ENCODE results near the gene LRPPRC.
"Not testable (repeated sequence)": the region's sequence is repeated elsewhere in the genome, so short reads cannot be mapped to it uniquely, and the experiment has no call there.

The LRPPRC gene

GRCh38 chr2:43925431-43925830 is 70.4 kb downstream of the LRPPRC start:
- TF ChIP-seq, protein P1, sequence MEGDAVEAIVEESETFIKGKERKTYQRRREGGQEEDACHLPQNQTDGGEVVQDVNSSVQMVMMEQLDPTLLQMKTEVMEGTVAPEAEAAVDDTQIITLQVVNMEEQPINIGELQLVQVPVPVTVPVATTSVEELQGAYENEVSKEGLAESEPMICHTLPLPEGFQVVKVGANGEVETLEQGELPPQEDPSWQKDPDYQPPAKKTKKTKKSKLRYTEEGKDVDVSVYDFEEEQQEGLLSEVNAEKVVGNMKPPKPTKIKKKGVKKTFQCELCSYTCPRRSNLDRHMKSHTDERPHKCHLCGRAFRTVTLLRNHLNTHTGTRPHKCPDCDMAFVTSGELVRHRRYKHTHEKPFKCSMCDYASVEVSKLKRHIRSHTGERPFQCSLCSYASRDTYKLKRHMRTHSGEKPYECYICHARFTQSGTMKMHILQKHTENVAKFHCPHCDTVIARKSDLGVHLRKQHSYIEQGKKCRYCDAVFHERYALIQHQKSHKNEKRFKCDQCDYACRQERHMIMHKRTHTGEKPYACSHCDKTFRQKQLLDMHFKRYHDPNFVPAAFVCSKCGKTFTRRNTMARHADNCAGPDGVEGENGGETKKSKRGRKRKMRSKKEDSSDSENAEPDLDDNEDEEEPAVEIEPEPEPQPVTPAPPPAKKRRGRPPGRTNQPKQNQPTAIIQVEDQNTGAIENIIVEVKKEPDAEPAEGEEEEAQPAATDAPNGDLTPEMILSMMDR (IDR thresholded peaks at IDR 0.05; ENCODE audit: control insufficient read depth, extremely low read depth, insufficient read depth), result no peak
- H3K4me3 ChIP-seq (ENCODE audit: low read depth, low read length), result no peak overlapping the region
- DNase-seq (ENCODE audit: low read depth), result no peak

GRCh38 chr2:43924463-43924862 is 71.3 kb downstream of the LRPPRC start:
- TF ChIP-seq, protein P1 (IDR thresholded peaks at IDR 0.05; ENCODE audit: control insufficient read depth, extremely low read depth, insufficient read depth), result no peak
- no peak for DNase-seq (ENCODE audit: low read depth)
- no peak overlapping the region for H3K4me3 ChIP-seq (ENCODE audit: low read depth, low read length)

GRCh38 chr2:43911136-43911790 is 84.5 kb downstream of the LRPPRC start:
- DNase-seq (ENCODE audit: low read depth); H3K4me3 ChIP-seq (ENCODE audit: low read depth, low read length): not testable (repeated sequence)

- TF ChIP-seq, protein P1 (IDR thresholded peaks at IDR 0.05; ENCODE audit: control insufficient read depth, extremely low read depth, insufficient read depth), result no peak
- no peak for DNase-seq (ENCODE audit: low read depth)
- no peak overlapping the region for H3K4me3 ChIP-seq (ENCODE audit: low read depth, low read length)
These were observed 89.2 kb downstream of the LRPPRC start for GRCh38 chr2:43906448-43907109.

- H3K4me3 ChIP-seq (ENCODE audit: low read depth, low read length), result no peak overlapping the region
- TF ChIP-seq, protein P1 (IDR thresholded peaks at IDR 0.05; ENCODE audit: control insufficient read depth, extremely low read depth, insufficient read depth), result no peak
These were observed 89.9 kb downstream of the LRPPRC start for GRCh38 chr2:43905871-43906270.

DNA sequence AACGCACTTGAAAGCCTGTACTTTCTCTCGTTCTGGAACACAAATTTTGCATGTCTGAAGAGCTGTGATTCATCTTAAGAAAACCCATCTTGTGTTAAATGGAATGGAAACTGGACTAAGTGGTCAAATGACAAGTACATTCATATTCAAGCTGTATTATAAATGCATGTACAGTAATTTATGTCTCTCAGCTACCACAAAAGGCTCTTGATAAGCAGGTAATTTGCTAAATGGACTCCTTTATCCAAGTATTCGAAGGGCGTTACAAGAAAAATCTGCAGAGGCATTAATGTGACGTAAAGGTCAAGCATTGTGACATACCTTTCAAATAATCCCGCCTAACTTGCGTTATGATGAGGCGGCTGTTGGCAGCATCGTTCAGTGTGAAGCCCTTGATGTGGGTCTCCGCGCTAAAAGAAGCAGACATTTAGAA is 90.4 kb downstream of the LRPPRC start:
- TF ChIP-seq, protein P1 (IDR thresholded peaks at IDR 0.05; ENCODE audit: control insufficient read depth, extremely low read depth, insufficient read depth), result no peak
- H3K4me3 ChIP-seq (ENCODE audit: low read depth, low read length), result no peak overlapping the region
- no peak for DNase-seq (ENCODE audit: low read depth)

More at GRCh38 chr2:43905871-43906270, 89.9 kb downstream of the LRPPRC start:
- DNase-seq (ENCODE audit: low read depth), result no peak

GRCh38 chr2:43899589-43899988 is 96.2 kb downstream of the LRPPRC start:
- H3K4me3 ChIP-seq (ENCODE audit: low read depth, low read length), result no peak overlapping the region
- DNase-seq (ENCODE audit: low read depth), result no peak
- TF ChIP-seq, protein P1 (IDR thresholded peaks at IDR 0.05; ENCODE audit: control insufficient read depth, extremely low read depth, insufficient read depth), result no peak
